HAP-1 (cell line): ENCODE results near the gene VIM.

Experiments
- DNase-seq, 2 experiments: peaks; one replicate each; pipeline ENCODE4 v3.0.0-alpha.2; 2016 to 2020; ENCODE audit warnings: low spot score in 2 of 2
- H3K27me3 ChIP-seq: fragments of 250-450 bp; sonication (Bioruptor Pico); 2 replicates; pipeline ENCODE4 v1.5.1; 2020; ENCODE audit warnings: low read depth, mild to moderate bottlenecking, moderate library complexity
- H3K36me3 ChIP-seq: fragments of 250-450 bp; sonication (Bioruptor Pico); replicated peaks from 2 replicates; pipeline ENCODE4 v1.5.1; 2020; ENCODE audit warnings: mild to moderate bottlenecking
- H3K4me1 ChIP-seq: fragments of 250-450 bp; sonication (Bioruptor Pico); 2 replicates; pipeline ENCODE4 v1.5.1; 2020; ENCODE audit warnings: mild to moderate bottlenecking
- H3K4me3 ChIP-seq: fragments of 250-450 bp; sonication (Bioruptor Pico); 2 replicates; pipeline ENCODE4 v1.5.1; 2020; ENCODE audit warnings: mild to moderate bottlenecking, moderate library complexity
- H3K9me3 ChIP-seq: fragments of 250-450 bp; sonication (Bioruptor Pico); 2 replicates; pipeline ENCODE4 v1.5.1; 2020; ENCODE audit warnings: mild to moderate bottlenecking, moderate library complexity
- in situ Hi-C: fragments of 300-500 bp; cut with MboI; formaldehyde crosslinking; loops from 3 replicates; pipeline ENCODE4 v1.14.3; 2020; ENCODE audit warnings: low sequenced_read_pairs, inconsistent platforms, mixed read lengths

VIM gene

DNA sequence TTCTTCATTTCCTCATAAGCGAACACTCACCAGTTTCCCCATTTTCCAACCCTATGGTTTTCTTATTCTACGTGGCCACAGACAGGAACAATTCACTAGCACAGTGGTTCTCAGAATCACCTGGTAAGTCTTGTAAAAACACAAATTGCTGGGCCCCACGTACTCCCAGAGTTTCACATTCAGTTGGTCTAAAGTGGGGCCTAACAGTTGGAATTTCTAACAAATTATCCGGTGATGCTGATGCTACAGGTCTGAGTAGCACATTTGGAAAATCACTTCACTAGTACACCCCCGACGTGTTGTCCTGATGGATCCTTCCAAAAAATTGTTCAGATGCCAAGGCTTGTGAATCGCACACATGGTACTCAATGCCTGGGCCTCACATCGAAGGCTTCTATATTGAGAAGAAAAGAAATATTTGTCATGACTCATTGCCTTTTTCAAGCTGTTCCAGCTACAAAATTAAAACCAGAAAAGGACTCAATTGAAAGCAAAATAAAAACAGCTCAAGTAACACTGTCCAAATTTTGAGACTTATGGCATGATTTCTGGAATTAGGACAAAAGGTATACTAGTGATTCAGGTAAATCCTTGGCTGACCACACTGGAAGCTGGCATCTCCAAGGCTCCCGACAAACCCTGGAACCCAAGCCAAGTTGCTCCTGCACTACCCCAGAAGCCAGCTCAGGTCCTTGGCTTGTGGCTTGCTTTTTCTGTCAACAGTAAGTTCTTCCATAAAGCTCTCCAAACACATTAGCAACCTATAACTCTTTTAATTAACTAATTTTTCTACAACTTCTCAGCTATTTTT lies 12.9 kb upstream of the VIM start:
- Histone ChIP-seq H3K4me3 (no peak overlapping the region), H3K4me1 (peaks cover 12% of the 10 kb centered on the region), H3K36me3 (no peaks in the 10 kb centered on the region), H3K9me3 (no peaks in the 10 kb centered on the region), H3K27me3 (no peaks in the 10 kb centered on the region)
- in situ Hi-C loops: no loop called here
- DNase-seq: no peak

DNA sequence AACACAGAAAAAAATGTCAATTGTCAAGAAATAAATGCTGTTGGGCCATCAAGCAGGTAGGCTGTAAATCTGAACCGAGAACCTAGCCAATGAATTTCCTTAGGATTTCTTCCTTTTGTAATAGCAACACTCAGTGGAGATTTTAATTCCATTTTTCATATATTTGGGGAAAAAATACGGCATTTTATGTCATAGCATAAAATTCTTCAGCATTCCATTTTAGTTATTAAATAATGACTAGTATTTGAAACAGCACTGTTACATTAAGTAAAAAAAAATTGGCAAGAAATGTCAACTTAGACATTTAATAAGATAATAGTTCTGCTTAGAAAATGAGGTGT lies 12.3 kb upstream of the VIM start:
- in situ Hi-C loops: no loop called here

DNA sequence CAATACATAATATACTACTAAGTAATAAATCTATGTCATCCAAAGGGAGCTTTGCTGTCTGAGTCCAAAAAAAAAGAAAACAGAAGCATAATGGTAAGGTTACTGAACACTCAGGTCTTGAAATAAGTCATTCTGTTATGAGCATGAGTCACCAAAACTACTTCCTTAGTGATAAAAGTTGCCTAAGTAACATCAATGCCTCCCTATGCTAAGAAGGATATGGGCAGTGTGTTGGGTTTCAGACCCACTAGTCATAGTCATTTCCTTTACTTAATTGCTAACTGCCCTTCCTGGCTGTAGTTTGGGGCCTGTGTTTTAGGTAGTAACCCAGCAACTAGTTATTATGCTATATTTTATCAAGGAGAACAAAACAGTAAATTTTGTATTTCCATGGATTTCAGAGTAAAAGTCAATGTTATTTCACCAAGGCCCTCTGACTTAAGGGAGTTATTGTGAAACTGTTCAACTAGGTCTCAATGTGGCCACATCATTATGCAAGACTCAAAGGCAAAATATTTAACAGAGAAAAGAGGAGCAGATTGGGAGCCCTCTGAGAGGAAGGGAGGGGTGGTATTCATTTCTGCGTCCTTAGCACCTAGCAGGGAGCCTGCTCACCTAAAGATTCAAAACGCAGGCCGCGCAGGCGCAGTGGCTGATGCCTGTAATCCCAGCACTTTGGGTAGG lies 11.7 kb upstream of the VIM start:
- H3K9me3 ChIP-seq: no peaks in the 10 kb centered on the region
- peaks cover 12% of the 10 kb centered on the region for H3K4me1 ChIP-seq
- in situ Hi-C loops: no loop called here
- H3K27me3 ChIP-seq: no peaks in the 10 kb centered on the region
- no peak for DNase-seq
- no peaks in the 10 kb centered on the region for H3K36me3 ChIP-seq
- H3K4me3 ChIP-seq: no peak overlapping the region

More for the DNA sequence above, 12.3 kb upstream of the VIM start:
- Histone ChIP-seq H3K4me1 (peaks cover 12% of the 10 kb centered on the region), H3K27me3 (no peaks in the 10 kb centered on the region), H3K4me3 (no peak overlapping the region), H3K36me3 (no peaks in the 10 kb centered on the region), H3K9me3 (no peaks in the 10 kb centered on the region)
- no peak for DNase-seq

DNA sequence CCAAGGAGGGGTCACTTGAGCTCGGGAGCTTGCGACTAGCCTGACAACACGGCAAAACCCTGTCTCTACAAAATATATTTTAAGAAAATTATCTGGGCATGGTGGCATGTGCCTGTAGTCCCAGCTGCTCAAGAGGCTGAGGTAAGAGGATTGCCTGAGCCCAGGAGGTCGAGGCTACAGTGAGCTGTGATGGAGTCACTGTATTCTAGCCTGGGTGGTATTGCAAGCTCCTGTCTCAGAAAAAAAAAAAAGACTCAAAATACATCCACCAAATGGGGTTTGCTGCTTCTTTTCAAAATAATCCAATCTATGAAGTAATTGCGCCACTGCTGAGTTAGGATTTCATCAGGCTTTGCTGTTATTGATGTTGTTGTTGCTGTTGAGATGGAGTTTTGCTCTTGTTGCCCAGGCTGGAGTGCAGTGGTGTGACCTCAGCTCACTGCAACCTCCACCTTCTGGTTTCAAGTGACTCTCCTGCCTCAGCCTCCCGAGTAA lies 11.1 kb upstream of the VIM start:
- no peaks in the 10 kb centered on the region for H3K27me3 ChIP-seq
- peaks cover 12% of the 10 kb centered on the region for H3K4me1 ChIP-seq
- H3K36me3 ChIP-seq: no peaks in the 10 kb centered on the region
- H3K9me3 ChIP-seq: no peaks in the 10 kb centered on the region
- no peak overlapping the region for H3K4me3 ChIP-seq
- DNase-seq: no peak
- in situ Hi-C loops: no loop called here

DNA sequence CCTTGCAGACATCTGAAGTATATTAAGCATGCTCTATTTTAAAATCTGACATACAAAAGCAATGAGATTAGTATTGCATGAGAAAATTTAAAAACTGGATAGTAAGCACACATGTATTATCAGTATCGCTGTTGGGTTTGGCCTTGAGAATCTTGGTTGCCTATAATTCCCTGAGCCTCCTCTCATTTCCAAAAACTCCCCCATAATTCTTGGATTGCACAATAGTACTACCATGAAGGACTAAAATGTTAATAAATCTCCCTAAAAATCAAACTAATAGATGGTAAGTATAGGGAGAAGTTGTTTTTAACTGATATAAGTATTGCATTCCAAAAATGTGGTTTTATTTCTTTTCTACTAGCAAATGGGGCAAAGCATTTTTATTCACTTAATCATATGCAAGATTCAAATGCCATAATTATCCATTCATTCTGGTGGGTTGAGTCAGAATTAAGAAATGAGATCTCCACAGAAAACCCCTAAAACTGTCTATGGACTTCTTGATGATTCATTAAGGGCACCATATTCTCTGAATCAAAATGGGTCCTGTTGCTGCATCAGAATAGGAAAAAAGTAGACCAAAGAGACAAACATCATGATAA lies 10.3 kb upstream of the VIM start:
- no peak for DNase-seq
- in situ Hi-C loops: no loop called here
- H3K9me3 ChIP-seq: no peaks in the 10 kb centered on the region

DNA sequence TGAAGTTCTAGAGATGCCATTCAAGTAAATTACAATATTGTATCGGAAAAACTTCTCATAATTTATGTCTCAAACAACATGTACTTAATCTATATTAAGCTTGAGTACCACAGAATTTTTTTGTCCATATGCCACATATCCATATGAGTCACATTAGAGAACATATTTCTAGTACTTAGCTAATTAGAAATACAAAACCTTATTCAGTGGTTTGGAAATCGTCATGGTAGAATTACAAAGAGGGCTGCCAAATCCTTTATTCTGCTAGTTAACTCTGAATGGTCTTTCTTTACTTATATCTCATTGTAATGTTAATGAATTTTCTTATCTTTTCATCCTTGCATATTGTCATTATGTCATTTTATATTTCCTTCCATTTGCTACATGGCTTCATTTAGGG lies 9.0 kb upstream of the VIM start:
- H3K4me1 ChIP-seq: peaks cover 12% of the 10 kb centered on the region
- no peak overlapping the region for H3K4me3 ChIP-seq

More for the DNA sequence above, 10.3 kb upstream of the VIM start:
- Histone ChIP-seq H3K4me3 (no peak overlapping the region), H3K4me1 (peaks cover 12% of the 10 kb centered on the region), H3K36me3 (no peaks in the 10 kb centered on the region), H3K27me3 (no peaks in the 10 kb centered on the region)

DNA sequence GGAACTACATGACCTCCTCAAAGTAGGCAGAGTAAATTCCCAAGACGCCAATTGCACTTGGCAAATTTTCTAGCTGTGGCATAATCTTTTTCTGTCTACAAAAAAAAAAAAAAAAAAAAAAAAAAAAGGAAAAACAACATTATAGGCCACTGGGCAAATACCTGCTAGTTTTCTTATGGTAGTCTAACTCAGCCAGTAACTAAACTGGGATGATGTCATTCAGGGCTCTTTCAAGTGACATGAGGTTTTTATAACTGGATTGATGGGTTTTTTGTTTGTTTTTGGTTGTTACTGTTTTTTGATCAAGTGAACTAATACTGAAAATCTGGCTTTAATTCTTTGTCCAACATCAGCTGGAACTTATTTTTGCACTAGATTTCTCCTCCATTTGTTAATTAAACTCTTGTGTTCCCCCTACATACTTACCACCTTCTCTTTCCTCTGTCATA lies 7.4 kb upstream of the VIM start:
- H3K4me3 ChIP-seq: no peak overlapping the region
- no peak for DNase-seq
- H3K27me3 ChIP-seq: no peaks in the 10 kb centered on the region
- H3K4me1 ChIP-seq: peaks cover 12% of the 10 kb centered on the region
- in situ Hi-C loops: no loop called here
- no peaks in the 10 kb centered on the region for H3K36me3 ChIP-seq
- H3K9me3 ChIP-seq: no peaks in the 10 kb centered on the region

More for the DNA sequence above, 9.0 kb upstream of the VIM start:
- H3K9me3 ChIP-seq: no peaks in the 10 kb centered on the region
- no peaks in the 10 kb centered on the region for H3K27me3 ChIP-seq
- H3K36me3 ChIP-seq: no peaks in the 10 kb centered on the region
- in situ Hi-C loops: no loop called here
- peak in 1 of 2 experiments; percentile 90 for DNase-seq

DNA sequence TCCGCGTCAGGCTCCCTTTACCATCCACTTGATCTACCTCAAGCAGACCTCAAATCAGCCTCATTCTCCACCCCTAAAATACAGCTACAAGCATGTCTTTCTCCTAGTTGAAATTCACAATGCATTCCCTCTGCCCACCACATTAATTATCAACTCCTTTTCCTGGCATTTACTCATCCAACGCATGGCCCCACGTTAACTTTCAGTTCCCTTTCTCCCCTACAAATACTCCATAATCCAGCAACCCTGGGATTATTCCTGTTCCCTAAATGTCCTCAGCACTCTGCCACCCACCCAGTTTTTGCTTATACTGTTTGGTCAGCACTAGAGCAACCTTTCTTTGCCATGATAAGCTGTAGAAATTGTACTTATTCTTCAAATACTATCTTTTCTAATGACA lies 5.7 kb upstream of the VIM start:
- Histone ChIP-seq H3K4me3 (no peak overlapping the region), H3K36me3 (no peaks in the 10 kb centered on the region), H3K4me1 (peaks cover 16% of the 10 kb centered on the region), H3K27me3 (no peaks in the 10 kb centered on the region), H3K9me3 (no peaks in the 10 kb centered on the region)
- DNase-seq: no peak
- in situ Hi-C loops: no loop called here

DNA sequence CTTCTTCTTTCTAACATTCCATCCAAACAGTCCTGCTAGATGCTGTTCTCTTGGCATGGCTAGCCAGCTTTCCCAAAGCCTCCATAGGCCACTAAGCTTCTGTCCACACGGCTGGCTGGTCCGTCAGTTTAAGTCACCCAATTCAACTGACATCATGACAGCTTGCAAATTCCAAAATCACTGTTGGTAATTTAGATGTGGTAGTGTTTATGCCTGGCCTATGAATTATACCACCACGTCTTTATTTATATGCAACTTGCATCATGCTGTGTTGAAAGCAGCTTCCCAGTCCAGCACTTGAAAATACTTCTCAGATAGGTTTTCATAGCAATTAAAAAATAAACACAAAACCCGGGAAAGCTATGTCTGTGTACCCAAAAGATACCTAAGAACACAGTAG lies 2.2 kb upstream of the VIM start:
- Histone ChIP-seq H3K4me1 (peaks cover 10% of the 10 kb centered on the region), H3K9me3 (no peaks in the 10 kb centered on the region), H3K27me3 (no peaks in the 10 kb centered on the region), H3K36me3 (peaks cover 8% of the 10 kb centered on the region), H3K4me3 (no peak overlapping the region)
- in situ Hi-C loops: no loop called here
- DNase-seq: no peak

DNA sequence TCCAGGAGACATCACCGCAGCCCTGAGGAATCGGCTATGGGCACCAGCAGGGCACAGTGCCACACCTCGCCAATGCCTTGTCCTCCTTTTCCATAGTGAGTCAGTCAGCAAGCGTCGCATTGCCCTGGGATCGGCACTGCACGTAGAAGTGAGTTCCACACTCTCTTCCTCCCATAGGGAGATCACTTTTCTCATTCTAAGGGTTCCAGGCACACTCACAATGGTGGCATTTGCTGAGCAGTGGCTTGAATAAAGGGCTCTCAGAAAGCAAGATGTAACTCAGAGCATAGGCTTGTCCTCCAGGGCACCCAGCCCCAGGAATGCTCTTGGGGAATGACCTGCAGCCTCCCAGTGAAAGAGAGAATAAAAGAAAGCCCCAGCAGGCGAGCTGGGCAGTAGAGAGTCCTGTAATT lies 1.1 kb upstream of the VIM start:
- peaks cover 21% of the 10 kb centered on the region for H3K4me1 ChIP-seq
- in situ Hi-C loops: no loop called here
- H3K36me3 ChIP-seq: peaks cover 18% of the 10 kb centered on the region
- no peaks in the 10 kb centered on the region for H3K27me3 ChIP-seq
- H3K9me3 ChIP-seq: 0 out of 2 replicates have a peak, but pooled peaks cover 2% of the 10 kb centered on the region
- peak in 1 of 2 experiments; percentile 24 for DNase-seq
- H3K4me3 ChIP-seq: no peak overlapping the region; the same call in 1 of the 2 replicates

DNA sequence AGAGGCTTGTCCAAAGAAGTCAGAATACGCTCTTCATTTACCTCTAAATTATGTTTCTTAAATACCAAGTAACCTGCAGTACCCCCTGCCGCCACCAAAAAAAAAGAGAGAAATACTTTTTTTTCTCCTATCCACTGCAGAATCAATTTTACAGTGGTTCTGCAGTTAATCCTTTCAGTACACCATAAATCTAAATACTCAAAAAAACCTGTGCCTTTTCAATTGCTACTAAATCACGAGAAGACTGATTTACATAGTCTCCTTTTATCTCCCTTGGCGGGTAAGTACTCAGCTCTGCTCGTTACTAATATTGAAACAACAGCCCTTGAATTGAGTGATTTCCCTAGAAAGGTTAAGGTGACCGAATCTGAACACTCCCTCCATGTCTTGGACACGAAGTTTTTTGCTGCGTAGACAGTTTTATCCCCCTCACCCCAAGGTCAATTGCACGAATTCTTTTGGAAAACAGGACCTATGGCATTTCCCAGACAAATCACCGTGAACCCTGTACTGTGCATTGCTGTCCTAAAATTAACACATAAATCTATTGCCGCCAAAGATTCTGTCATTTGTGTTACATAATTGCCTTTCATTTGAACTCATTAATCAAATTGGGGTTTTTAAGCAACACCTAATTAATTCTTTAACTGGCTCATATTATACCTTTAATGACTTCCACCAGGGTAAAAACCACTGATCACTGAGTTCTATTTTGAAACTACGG lies 512 bp upstream of the VIM start:
- in situ Hi-C loops: no loop called here
- DNase-seq: peak; percentile 42 to 73
- Histone ChIP-seq H3K36me3 (peaks cover 25% of the 10 kb centered on the region), H3K4me1 (peaks cover 27% of the 10 kb centered on the region), H3K9me3 (0 out of 2 replicates have a peak, but pooled peaks cover 2% of the 10 kb centered on the region), H3K4me3 (peak overlapping the region; percentile 81), H3K27me3 (no peaks in the 10 kb centered on the region)

DNA sequence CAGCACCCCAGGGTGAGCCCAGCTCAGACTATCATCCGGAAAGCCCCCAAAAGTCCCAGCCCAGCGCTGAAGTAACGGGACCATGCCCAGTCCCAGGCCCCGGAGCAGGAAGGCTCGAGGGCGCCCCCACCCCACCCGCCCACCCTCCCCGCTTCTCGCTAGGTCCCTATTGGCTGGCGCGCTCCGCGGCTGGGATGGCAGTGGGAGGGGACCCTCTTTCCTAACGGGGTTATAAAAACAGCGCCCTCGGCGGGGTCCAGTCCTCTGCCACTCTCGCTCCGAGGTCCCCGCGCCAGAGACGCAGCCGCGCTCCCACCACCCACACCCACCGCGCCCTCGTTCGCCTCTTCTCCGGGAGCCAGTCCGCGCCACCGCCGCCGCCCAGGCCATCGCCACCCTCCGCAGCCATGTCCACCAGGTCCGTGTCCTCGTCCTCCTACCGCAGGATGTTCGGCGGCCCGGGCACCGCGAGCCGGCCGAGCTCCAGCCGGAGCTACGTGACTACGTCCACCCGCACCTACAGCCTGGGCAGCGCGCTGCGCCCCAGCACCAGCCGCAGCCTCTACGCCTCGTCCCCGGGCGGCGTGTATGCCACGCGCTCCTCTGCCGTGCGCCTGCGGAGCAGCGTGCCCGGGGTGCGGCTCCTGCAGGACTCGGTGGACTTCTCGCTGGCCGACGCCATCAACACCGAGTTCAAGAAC lies 1.1 kb downstream of the VIM start:
- H3K36me3 ChIP-seq: peaks cover 41% of the 10 kb centered on the region
- peaks cover 27% of the 10 kb centered on the region for H3K4me1 ChIP-seq
- H3K9me3 ChIP-seq: 0 out of 2 replicates have a peak, but pooled peaks cover 2% of the 10 kb centered on the region
- in situ Hi-C loops: no loop called here
- H3K4me3 ChIP-seq: peak overlapping the region; percentile 81
- DNase-seq: peak; percentile 72 to 90
- no peaks in the 10 kb centered on the region for H3K27me3 ChIP-seq

DNA sequence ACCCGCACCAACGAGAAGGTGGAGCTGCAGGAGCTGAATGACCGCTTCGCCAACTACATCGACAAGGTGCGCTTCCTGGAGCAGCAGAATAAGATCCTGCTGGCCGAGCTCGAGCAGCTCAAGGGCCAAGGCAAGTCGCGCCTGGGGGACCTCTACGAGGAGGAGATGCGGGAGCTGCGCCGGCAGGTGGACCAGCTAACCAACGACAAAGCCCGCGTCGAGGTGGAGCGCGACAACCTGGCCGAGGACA lies 1.6 kb downstream of the VIM start:
- DNase-seq: no peak
- in situ Hi-C loops: no loop called here
- peak overlapping the region; percentile 81 for H3K4me3 ChIP-seq
- 0 out of 2 replicates have a peak, but pooled peaks cover 2% of the 10 kb centered on the region for H3K9me3 ChIP-seq
- peaks cover 46% of the 10 kb centered on the region for H3K36me3 ChIP-seq
- H3K27me3 ChIP-seq: no peaks in the 10 kb centered on the region
- peaks cover 27% of the 10 kb centered on the region for H3K4me1 ChIP-seq
